ENCODE data around the gene POMP. TPM values are rescaled to one million over a fixed set of nuclear protein-coding genes. Genes with fewer than 3 reads are reported as not detected.
"Not testable (repeated sequence)": the region's sequence is repeated elsewhere in the genome, so short reads cannot be mapped to it uniquely, and the experiment has no call there.

POMP gene
- total RNA-seq, 1 donor from 2014 or later = 23.8 TPM

DNA sequence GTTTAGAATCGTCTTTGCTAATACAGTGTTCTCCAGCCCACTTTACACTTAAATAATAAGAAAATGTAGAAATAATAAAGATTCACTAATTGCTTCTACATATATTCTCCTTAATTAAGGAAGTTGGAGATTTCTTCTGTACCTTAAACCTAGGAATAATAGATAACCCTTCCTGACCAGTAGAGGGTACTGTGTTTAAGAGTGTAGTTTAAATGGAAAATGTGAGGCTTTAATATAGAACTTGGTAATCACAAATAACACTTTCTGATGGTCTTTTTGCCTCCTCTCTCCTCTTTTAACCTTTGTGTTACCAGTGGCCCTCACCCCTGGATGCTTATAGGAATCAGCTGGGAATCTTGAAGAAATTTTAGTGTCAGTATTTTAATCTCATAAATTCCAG is 20.7 kb downstream of the POMP start:
- H3K27me3 ChIP-seq = no peaks in the 10 kb centered on the region
- no peaks in the 10 kb centered on the region for H3K9me3 ChIP-seq
- DNase-seq (ENCODE audit: extremely low spot score in 2 of 2) = no peak
- intact Hi-C loops (cut with DNase I) = no loop called here
- no peak overlapping the region for H3K27ac ChIP-seq
- TF ChIP-seq, protein P1, sequence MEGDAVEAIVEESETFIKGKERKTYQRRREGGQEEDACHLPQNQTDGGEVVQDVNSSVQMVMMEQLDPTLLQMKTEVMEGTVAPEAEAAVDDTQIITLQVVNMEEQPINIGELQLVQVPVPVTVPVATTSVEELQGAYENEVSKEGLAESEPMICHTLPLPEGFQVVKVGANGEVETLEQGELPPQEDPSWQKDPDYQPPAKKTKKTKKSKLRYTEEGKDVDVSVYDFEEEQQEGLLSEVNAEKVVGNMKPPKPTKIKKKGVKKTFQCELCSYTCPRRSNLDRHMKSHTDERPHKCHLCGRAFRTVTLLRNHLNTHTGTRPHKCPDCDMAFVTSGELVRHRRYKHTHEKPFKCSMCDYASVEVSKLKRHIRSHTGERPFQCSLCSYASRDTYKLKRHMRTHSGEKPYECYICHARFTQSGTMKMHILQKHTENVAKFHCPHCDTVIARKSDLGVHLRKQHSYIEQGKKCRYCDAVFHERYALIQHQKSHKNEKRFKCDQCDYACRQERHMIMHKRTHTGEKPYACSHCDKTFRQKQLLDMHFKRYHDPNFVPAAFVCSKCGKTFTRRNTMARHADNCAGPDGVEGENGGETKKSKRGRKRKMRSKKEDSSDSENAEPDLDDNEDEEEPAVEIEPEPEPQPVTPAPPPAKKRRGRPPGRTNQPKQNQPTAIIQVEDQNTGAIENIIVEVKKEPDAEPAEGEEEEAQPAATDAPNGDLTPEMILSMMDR (IDR thresholded peaks at IDR 0.05) = no peak
- no peak for TF ChIP-seq POLR2AphosphoS5 (IDR thresholded peaks at IDR 0.05; ENCODE audit: insufficient read depth in 1 of 2, low read depth in 1 of 2)
- no peak for TF ChIP-seq POLR2A (IDR thresholded peaks at IDR 0.05)
- H3K4me3 ChIP-seq = no peak overlapping the region
- peaks cover 4 to 39% of the 10 kb centered on the region in 2 donors for H3K36me3 ChIP-seq
- no peaks in the 10 kb centered on the region for H3K4me1 ChIP-seq

DNA sequence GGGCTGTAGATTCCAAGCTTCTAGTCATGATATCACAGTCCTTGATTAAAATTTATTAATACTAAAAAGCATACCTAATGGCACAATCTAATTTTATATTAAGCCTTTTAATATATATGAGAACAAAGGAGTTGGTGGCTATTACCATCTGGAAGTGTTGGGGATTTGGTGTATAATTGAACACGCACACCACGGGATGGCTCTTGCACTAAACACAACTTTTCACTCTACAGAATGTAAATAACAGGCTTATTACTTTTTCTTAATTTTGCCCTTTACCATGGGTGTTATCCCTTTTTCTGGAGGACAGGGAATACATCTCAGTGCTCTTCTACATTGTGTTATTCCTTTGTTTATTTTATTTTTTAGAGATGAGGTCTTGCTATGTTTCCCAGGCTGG is 21.6 kb downstream of the POMP start:
- intact Hi-C loops (cut with DNase I) = no loop called here
- TF ChIP-seq, protein P1 (IDR thresholded peaks at IDR 0.05) = no peak
- TF ChIP-seq POLR2AphosphoS5 (IDR thresholded peaks at IDR 0.05; ENCODE audit: insufficient read depth in 1 of 2, low read depth in 1 of 2) (no peak), POLR2A (IDR thresholded peaks at IDR 0.05) (no peak)
- no peaks in the 10 kb centered on the region for H3K4me1 ChIP-seq
- H3K36me3 ChIP-seq = peaks cover 4 to 30% of the 10 kb centered on the region in 2 donors
- DNase-seq (ENCODE audit: extremely low spot score in 2 of 2) = no peak
- no peak overlapping the region for H3K27ac ChIP-seq
- no peak overlapping the region for H3K4me3 ChIP-seq
- H3K9me3 ChIP-seq = no peaks in the 10 kb centered on the region
- H3K27me3 ChIP-seq = no peaks in the 10 kb centered on the region

DNA sequence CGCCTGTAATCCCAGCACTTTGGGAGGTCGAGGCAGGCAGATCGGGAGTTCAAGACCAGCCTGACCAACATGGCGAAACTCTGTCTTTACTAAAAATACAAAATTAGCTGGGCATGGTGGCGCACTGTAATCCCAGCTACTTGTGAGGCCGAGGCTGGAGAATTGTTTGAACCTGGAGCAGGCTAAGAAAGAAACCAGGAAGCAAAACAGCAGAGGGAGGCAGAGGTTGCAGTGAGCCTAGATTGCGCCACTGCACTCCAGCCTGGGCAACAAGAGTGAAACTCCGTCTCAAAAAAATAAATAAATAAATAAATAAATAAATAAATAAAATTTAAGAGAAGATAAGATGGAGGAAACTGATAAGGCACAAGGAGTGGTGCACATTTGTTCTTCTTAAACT is 24.2 kb downstream of the POMP start:
- DNase-seq (ENCODE audit: extremely low spot score in 2 of 2); H3K4me1 ChIP-seq; H3K27me3 ChIP-seq; H3K4me3 ChIP-seq; H3K9me3 ChIP-seq; H3K27ac ChIP-seq; intact Hi-C loops (cut with DNase I): not testable (repeated sequence)
- peaks cover 0 to 11% of the 10 kb centered on the region in 2 donors for H3K36me3 ChIP-seq

DNA sequence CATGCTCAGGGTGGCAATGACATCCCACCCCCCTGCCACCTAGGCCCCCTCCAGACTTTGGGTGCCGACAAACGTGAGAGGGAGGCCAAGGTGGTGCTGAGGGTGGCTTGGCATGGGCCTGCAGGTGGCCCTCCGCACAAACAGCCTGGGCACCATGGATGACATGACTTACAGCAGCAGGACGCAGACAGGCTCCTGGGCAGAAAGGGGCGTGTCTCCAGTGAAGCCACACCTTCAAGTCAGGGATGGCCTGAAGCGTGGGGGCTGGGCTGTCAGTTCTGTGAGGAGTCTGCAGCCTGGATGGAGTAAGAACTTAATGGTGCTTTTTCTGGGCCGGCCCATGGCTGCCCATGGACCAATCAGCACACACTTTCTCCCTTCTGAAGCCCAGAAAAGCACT is 25.3 kb downstream of the POMP start:
- no peaks in the 10 kb centered on the region for H3K4me1 ChIP-seq
- intact Hi-C loops (cut with DNase I) = no loop called here
- no peak overlapping the region for H3K27ac ChIP-seq
- no peaks in the 10 kb centered on the region for H3K27me3 ChIP-seq
- TF ChIP-seq POLR2A (IDR thresholded peaks at IDR 0.05) (no peak), POLR2AphosphoS5 (IDR thresholded peaks at IDR 0.05; ENCODE audit: insufficient read depth in 1 of 2, low read depth in 1 of 2) (no peak)
- TF ChIP-seq, protein P1 (IDR thresholded peaks at IDR 0.05) = no peak
- H3K9me3 ChIP-seq = peaks cover 5% of the 10 kb centered on the region
- peaks cover 0 to 2% of the 10 kb centered on the region in 2 donors for H3K36me3 ChIP-seq
- no peak for DNase-seq (ENCODE audit: extremely low spot score in 2 of 2)
- H3K4me3 ChIP-seq = no peak overlapping the region

DNA sequence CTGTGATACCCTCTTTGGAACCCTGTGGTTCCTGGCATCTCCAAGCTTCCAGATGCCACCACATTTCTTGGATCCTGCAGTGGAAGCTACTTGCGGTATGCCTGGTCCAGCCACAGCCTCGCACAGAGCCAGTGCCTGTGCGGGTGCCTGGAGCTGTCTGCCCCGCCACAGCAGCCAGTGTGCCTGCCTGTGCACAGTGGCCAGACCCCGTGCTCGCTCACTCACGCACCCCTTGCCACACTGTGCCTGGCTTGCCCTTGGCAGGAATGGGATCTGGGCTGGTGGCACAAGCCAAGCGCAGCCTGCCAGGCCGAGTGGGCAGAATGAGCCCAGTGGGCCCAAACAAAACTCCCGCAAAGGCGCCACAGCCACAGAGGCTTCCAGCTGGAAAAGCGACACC is 26.2 kb downstream of the POMP start:
- TF ChIP-seq POLR2AphosphoS5 (IDR thresholded peaks at IDR 0.05; ENCODE audit: insufficient read depth in 1 of 2, low read depth in 1 of 2) (no peak), POLR2A (IDR thresholded peaks at IDR 0.05) (no peak)
- TF ChIP-seq, protein P1 (IDR thresholded peaks at IDR 0.05) = no peak
- intact Hi-C loops (cut with DNase I) = no loop called here
- Histone ChIP-seq H3K4me1 (no peaks in the 10 kb centered on the region), H3K4me3 (no peak overlapping the region), H3K36me3 (no peaks in the 10 kb centered on the region), H3K27ac (no peak overlapping the region), H3K9me3 (peaks cover 5% of the 10 kb centered on the region), H3K27me3 (no peaks in the 10 kb centered on the region)
- DNase-seq (ENCODE audit: extremely low spot score in 2 of 2) = no peak

DNA sequence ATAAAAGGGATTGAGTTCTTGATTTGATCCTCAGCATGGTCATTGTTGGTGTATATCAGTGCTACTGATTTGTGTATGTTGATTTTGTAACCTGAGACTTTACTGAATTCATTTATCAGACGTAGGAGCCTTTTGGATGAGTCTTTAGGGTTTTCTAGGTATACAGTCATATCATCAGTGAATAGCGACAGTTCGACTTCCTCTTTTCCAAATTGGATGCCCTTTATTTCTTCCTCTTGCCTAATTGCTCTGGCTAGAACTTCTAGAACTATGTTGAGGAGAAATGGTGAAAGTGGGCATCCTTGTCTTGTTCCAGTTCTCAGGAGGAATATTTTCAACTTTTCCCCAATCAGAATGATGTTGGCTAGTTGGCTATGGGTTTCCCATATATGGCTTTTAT is 27.0 kb downstream of the POMP start:
- Histone ChIP-seq H3K27ac (no peak overlapping the region), H3K4me1 (no peaks in the 10 kb centered on the region), H3K36me3 (no peaks in the 10 kb centered on the region), H3K27me3 (no peaks in the 10 kb centered on the region), H3K4me3 (no peak overlapping the region), H3K9me3 (peaks cover 5% of the 10 kb centered on the region)
- no peak for DNase-seq (ENCODE audit: extremely low spot score in 2 of 2)
- TF ChIP-seq, protein P1 (IDR thresholded peaks at IDR 0.05) = no peak
- TF ChIP-seq POLR2A (IDR thresholded peaks at IDR 0.05) = no peak
- intact Hi-C loops (cut with DNase I) = no loop called here

DNA sequence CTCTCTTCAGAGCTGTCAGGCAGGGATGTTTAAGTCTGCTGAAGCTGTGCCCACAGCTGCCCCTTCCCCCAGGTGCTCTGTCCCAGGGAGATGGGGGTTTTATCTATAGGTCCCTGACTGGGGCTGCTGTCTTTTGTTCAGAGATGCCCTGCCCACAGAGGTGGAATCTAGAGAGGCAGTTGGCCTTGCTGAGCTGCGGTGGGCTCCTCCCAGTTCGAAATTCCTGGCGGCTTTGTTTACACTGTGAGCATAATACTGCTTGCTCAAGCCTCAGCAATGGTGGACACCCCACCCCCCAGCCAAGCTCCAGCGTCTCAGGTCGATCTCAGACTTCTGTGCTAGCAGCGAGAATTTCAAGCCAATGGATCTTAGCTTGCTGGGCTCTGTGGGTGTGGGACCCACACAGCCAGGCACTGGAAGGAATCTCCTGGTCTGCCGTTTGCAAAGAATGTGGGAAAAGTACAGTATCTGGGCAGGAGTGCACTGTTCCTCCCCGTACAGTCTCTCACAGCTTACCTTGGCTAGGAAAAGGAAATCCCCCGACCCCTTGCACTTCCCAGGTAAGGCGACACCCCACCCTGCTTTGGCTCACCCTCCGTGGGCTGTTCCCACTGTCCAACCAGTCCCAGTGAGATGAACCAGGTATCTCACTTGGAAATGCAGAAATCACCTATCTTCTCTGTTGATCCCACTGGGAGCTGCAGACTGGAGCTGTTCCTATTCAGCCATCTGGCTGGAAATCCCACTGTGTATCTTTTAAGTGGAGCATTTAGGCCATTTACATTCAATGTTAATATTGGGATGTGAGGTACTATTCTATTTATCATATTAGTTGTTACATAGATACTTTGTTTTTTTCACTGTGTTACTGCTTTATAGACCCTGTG is 34.9 kb downstream of the POMP start:
- H3K27me3 ChIP-seq; H3K4me3 ChIP-seq; H3K9me3 ChIP-seq; DNase-seq (ENCODE audit: extremely low spot score in 2 of 2); H3K27ac ChIP-seq; intact Hi-C loops (cut with DNase I); H3K36me3 ChIP-seq; H3K4me1 ChIP-seq: not testable (repeated sequence)

All from vagina (tissue), 2 donors.